HepG2 (cell line): Measurements from ENCODE around the gene JPT2. TPM values are rescaled to one million over a fixed set of nuclear protein-coding genes. Genes with fewer than 3 reads are reported as not detected.

Experiments used
- ATAC-seq: fragments of 200-7000 bp; cut with Tn5 transposase; 3 replicates; pipeline ENCODE4 v1.9.1; 2020; ENCODE audit warnings: mild to moderate bottlenecking, moderate library complexity
- BruUV-seq: library from RNA; stranded (reverse); fragments of 400-500 nt; replicated peaks from 2 replicates; lab custom pipeline; 2021; lab: Mats Ljungman, UMichigan
- CTCF ChIA-PET: fragments of 300-600 bp; formaldehyde crosslinking; extraction: SDS; loops from one replicate; lab custom pipeline; 2021; ENCODE audit warnings: low total read pairs, inconsistent platforms, low intra/inter-chr PET ratio; lab: Yijun Ruan, JAX
- POLR2A ChIA-PET: fragments of 350-600 bp; sonication (Branson Sonifier 250); formaldehyde crosslinking; loops from one replicate; lab custom pipeline; 2020; ENCODE audit warnings: antibody characterized with exemption, inconsistent platforms; lab: Yijun Ruan, JAX
- DNase-seq: peaks from one replicate; pipeline ENCODE4 v3.0.0-alpha.2; 2015; ENCODE audit warnings: low spot score
- FAIRE-seq: peaks from 3 replicates; lab custom pipeline; 2011; peaks lifted over from hg19 to GRCh38; lab: Jason Lieb, UNC
- H2AFZ ChIP-seq: one replicate; pipeline ENCODE4 v1.6.1; 2011; ENCODE audit warnings: low read length, inconsistent platforms
- H3K27ac ChIP-seq: fragments of 300-600 bp; 3 replicates; pipeline ENCODE4 v1.8.0; 2011; ENCODE audit warnings: mixed run types, mild to moderate bottlenecking, mixed read lengths, low read length, inconsistent platforms; ENCODE audit not compliant: insufficient read depth; ENCODE audit errors: extremely low read length
- H3K27me3 ChIP-seq, 2 experiments: fragments of 200-600 bp in 1 of 2; 2 replicates in 1 of 2; 3 replicates in 1 of 2; pipeline versions ENCODE4 v1.6.0 to v1.8.0; 2011; ENCODE audit warnings: low read length in 2 of 2, mild to moderate bottlenecking in 2 of 2, moderate library complexity in 2 of 2, inconsistent platforms in 1 of 2; ENCODE audit not compliant: insufficient read depth in 2 of 2, control insufficient read depth in 1 of 2
- H3K36me3 ChIP-seq, 2 experiments: fragments of 200-600 bp in 1 of 2; replicated peaks in 1 of 2; 2 replicates in 1 of 2; 3 replicates in 1 of 2; pipeline versions ENCODE4 v1.5.1 to v1.8.0; 2011; ENCODE audit warnings: low read length in 2 of 2, inconsistent platforms in 1 of 2; ENCODE audit not compliant: insufficient read depth in 2 of 2, control insufficient read depth in 1 of 2
- H3K4me1 ChIP-seq: 2 replicates; pipeline ENCODE4 v1.5.1; 2012; ENCODE audit warnings: low read length, inconsistent platforms; ENCODE audit not compliant: insufficient read depth
- H3K4me2 ChIP-seq: 2 replicates; pipeline ENCODE4 v1.6.0; 2011; ENCODE audit warnings: low read depth, low read length, inconsistent platforms
- H3K4me3 ChIP-seq, 3 experiments: fragments of 200-600 bp in 1 of 3; sonication (generic), shearing (Covaris generic) in 1 of 3; replicated peaks in 1 of 3; 2 replicates each; pipeline ENCODE4 v1.5.1; 2011 to 2016; ENCODE audit warnings: low read length in 3 of 3, inconsistent platforms in 2 of 3, low read depth in 2 of 3, mild to moderate bottlenecking in 2 of 3, control low read depth in 1 of 3, mixed read lengths in 1 of 3; ENCODE audit not compliant: insufficient read depth in 1 of 3
- H3K79me2 ChIP-seq: one replicate; pipeline ENCODE4 v1.6.1; 2011; ENCODE audit warnings: low read length, inconsistent platforms; ENCODE audit not compliant: insufficient read depth
- H3K9ac ChIP-seq: 2 replicates; pipeline ENCODE4 v1.6.0; 2011; ENCODE audit warnings: mild to moderate bottlenecking, low read depth, low read length, inconsistent platforms; ENCODE audit not compliant: insufficient read depth
- H3K9me3 ChIP-seq: 2 replicates; pipeline ENCODE4 v1.5.1; 2012; ENCODE audit warnings: mild to moderate bottlenecking, low read length
- H4K20me1 ChIP-seq: 2 replicates; pipeline ENCODE4 v1.6.0; 2011; ENCODE audit warnings: inconsistent platforms, mild to moderate bottlenecking, low read length, moderate library complexity; ENCODE audit not compliant: insufficient read depth
- AKAP8 ChIP-seq: sonication (generic); formaldehyde crosslinking; IDR thresholded peaks from 2 replicates; pipeline ENCODE4 v1.5.1; 2020; ENCODE audit warnings: mild to moderate bottlenecking, missing genetic modification reagents
- ARID2 ChIP-seq: sonication (generic); formaldehyde crosslinking; IDR thresholded peaks from 2 replicates; pipeline ENCODE4 v1.8.1; 2022; ENCODE audit warnings: mild to moderate bottlenecking, missing genetic modification reagents, borderline replicate concordance
- CENPT ChIP-seq: sonication (generic); formaldehyde crosslinking; IDR thresholded peaks from 2 replicates; pipeline ENCODE4 v1.8.0; 2022; ENCODE audit warnings: low read depth, mild to moderate bottlenecking, moderate library complexity, missing genetic modification reagents
- FOXC1 ChIP-seq: sonication (generic); formaldehyde crosslinking; IDR thresholded peaks from 2 replicates; pipeline ENCODE4 v1.8.0; 2022; ENCODE audit warnings: mild to moderate bottlenecking, missing genetic modification reagents, borderline replicate concordance
- SNRNP70 ChIP-seq: fragments of 200-400 bp; formaldehyde crosslinking; IDR thresholded peaks from 2 replicates; pipeline ENCODE4 v1.6.1; 2017; ENCODE audit warnings: mild to moderate bottlenecking, low read depth, low read length, moderate library complexity
- ZBTB44 ChIP-seq: sonication (generic); formaldehyde crosslinking; IDR thresholded peaks from 2 replicates; pipeline ENCODE4 v1.4.0; 2020; ENCODE audit warnings: missing genetic modification reagents
- ZFP90 ChIP-seq: sonication (generic); formaldehyde crosslinking; IDR thresholded peaks from 2 replicates; pipeline ENCODE4 v1.8.0; 2022; ENCODE audit warnings: missing genetic modification reagents, mild to moderate bottlenecking, inconsistent platforms, borderline replicate concordance
- ZNF205 ChIP-seq: IDR thresholded peaks from 2 replicates; pipeline ENCODE4 v1.6.1; 2018; ENCODE audit warnings: missing biosample characterization, missing genetic modification reagents
- ZNF224 ChIP-seq: sonication (generic); formaldehyde crosslinking; IDR thresholded peaks from 2 replicates; pipeline ENCODE4 v1.5.0; 2020; ENCODE audit warnings: mild to moderate bottlenecking, missing genetic modification reagents
- WGBS: methylation state at CpG from one replicate; pipeline ENCODE4 v1.1.6; 2017; ENCODE audit warnings: low lambda C conversion rate; 5-methylcytosine and 5-hydroxymethylcytosine counted together
- in situ Hi-C: cut with HindIII; loops from 2 replicates; pipeline ENCODE4 v1.10.0; 2017; ENCODE audit warnings: low pct_unique_long_range_greater_than_20kb; ENCODE audit not compliant: extremely low pct_ligation_motif_present
- intact Hi-C: fragments of 100-400 bp; cut with micrococcal nuclease; formaldehyde crosslinking; loops from one replicate; pipeline ENCODE4 v1.10.0; 2022; ENCODE audit not compliant: unreplicated experiment
- polyA plus RNA-seq, 8 experiments: library from polyadenylated mRNA; depleted of rRNA in 3 of 8; stranded (reverse) in 7 of 8; unstranded in 1 of 8; fragments of >200 nt; fragmentation: Illumina TruSeq in 4 of 8; extraction: Trizol in 4 of 8; gene quantifications; 2 replicates each; pipeline versions ENCODE4 v1.2.1 to v1.2.3, GENCODE V29; 2011 to 2016; ENCODE audit warnings: low read depth in 4 of 8, missing spikeins in 1 of 8, mixed read lengths in 1 of 8; ENCODE audit not compliant: insufficient read depth in 1 of 8
- total RNA-seq, 5 experiments: library from RNA; depleted of rRNA; stranded (reverse); fragments of >200 nt; fragmentation: Illumina TruSeq; extraction: Trizol; gene quantifications; 2 replicates each; pipeline ENCODE4 v1.2.3, GENCODE V29; 2016; ENCODE audit warnings: low read depth in 1 of 5

JPT2 gene
- total and polyA plus RNA-seq, 2 of the 13 experiments (the other 11 are each of a cell fraction or from before 2014, with no cell fraction given), result 53.5 to 89.4 TPM

- no peaks in the 10 kb centered on the region for H3K9me3 ChIP-seq
- peaks cover 27 to 70% of the 10 kb centered on the region in 2 experiments for H3K36me3 ChIP-seq
- ATAC-seq (no peak), DNase-seq (no peak), FAIRE-seq (no peak)
- H3K27ac ChIP-seq, result no peak overlapping the region
- H3K79me2 ChIP-seq, result peaks cover 18% of the 10 kb centered on the region
- no peak for TF ChIP-seq ZBTB44 (CRISPR knock-in tag)
- TF ChIP-seq SNRNP70, result no peak
- no peak for TF ChIP-seq ZNF224 (CRISPR knock-in tag)
- TF ChIP-seq CENPT (CRISPR knock-in tag), result no peak
- no peak for TF ChIP-seq ZFP90 (CRISPR knock-in tag)
- TF ChIP-seq FOXC1 (CRISPR knock-in tag), result no peak
- no peak for TF ChIP-seq AKAP8 (CRISPR knock-in tag)
- TF ChIP-seq ZNF205 (CRISPR knock-in tag), result no peak
- TF ChIP-seq ARID2 (CRISPR knock-in tag), result no peak
- H3K4me1 ChIP-seq, result no peaks in the 10 kb centered on the region
- no TSS peak for BruUV-seq
- in situ Hi-C loops (no loop called here), intact Hi-C loops (no loop called here)
- H3K27me3 ChIP-seq, result no peaks in the 10 kb centered on the region
- POLR2A ChIA-PET, result no interaction called here
- no peak overlapping the region for H3K4me2 ChIP-seq
- no peak overlapping the region for H3K9ac ChIP-seq
- H3K4me3 ChIP-seq, result no peak overlapping the region
- CTCF ChIA-PET, result no interaction called here
- peaks cover 6% of the 10 kb centered on the region for H4K20me1 ChIP-seq
- no peak overlapping the region for H2AFZ ChIP-seq
- 94% methylated on average over 18 of the region's 18 CpGs for WGBS
Measured at GRCh38 chr16:1631931-1632637, 46.0 kb upstream of the JPT2 start.
